Thyroid gland (tissue), 4 donors: ENCODE results near the gene EXD3. TPM values are rescaled to one million over a fixed set of nuclear protein-coding genes. Genes with fewer than 3 reads are reported as not detected.

Experiments used
- DNase-seq, 2 donors: peaks; one replicate each; pipeline ENCODE4 v3.0.0-alpha.2; 2019
- H3K27ac ChIP-seq, 3 donors: fragments of 200-600 bp; sonication (generic); 1 replicate in 2 of 3; 2 replicates in 1 of 3; pipeline ENCODE4 v1.5.1; 2016 to 2019; ENCODE audit warnings: mild to moderate bottlenecking in 1 of 3, moderate library complexity in 1 of 3
- H3K27me3 ChIP-seq: fragments of 200-600 bp; sonication (generic); one replicate; pipeline ENCODE4 v1.5.1; 2019
- H3K36me3 ChIP-seq, 2 donors: fragments of 200-600 bp; sonication (generic); one replicate each; pipeline ENCODE4 v1.5.1; 2016 to 2019
- H3K4me1 ChIP-seq, 2 donors: fragments of 200-600 bp; sonication (generic); one replicate each; pipeline ENCODE4 v1.5.1; 2017 to 2019
- H3K4me3 ChIP-seq, 3 donors: fragments of 200-600 bp; sonication (generic); replicated peaks in 1 of 3; 1 replicate in 2 of 3; 2 replicates in 1 of 3; pipeline ENCODE4 v1.5.1; 2016; ENCODE audit warnings: mild to moderate bottlenecking in 1 of 3
- H3K9me3 ChIP-seq: fragments of 200-600 bp; sonication (generic); one replicate; pipeline ENCODE4 v1.5.1; 2017
- CTCF ChIP-seq, 6 experiments: fragments of 200-600 bp in 3 of 6; fragments of 450-650 bp in 3 of 6; sonication (generic) in 3 of 6; IDR thresholded peaks; one replicate each; pipeline ENCODE4 v1.5.1; 2016 to 2019; ENCODE audit warnings: antibody characterized with exemption in 6 of 6, mild to moderate bottlenecking in 2 of 6, inconsistent platforms in 1 of 6, moderate library complexity in 1 of 6
- POLR2A ChIP-seq, 2 donors: fragments of 450-650 bp; IDR thresholded peaks; one replicate each; pipeline ENCODE4 v1.6.1; 2017; ENCODE audit warnings: antibody characterized with exemption in 2 of 2, mild to moderate bottlenecking in 2 of 2, moderate library complexity in 1 of 2
- WGBS, 2 donors: methylation state at CpG; one replicate each; pipeline ENCODE4 v1.1.5; 2017; 5-methylcytosine and 5-hydroxymethylcytosine counted together
- intact Hi-C: fragments of 100-400 bp; cut with DNase I; formaldehyde crosslinking; loops from one replicate; pipeline ENCODE4 v1.15.1; 2023
- total RNA-seq, 4 donors: library from RNA; depleted of rRNA; stranded (reverse); fragments of >200 nt; gene quantifications; one replicate each; pipeline ENCODE4 v1.2.3, GENCODE V29; 2016

EXD3 gene
- total RNA-seq, 4 donors from 2014 or later: 13.0 to 32.0 (median 26.6) TPM

GRCh38 chr9:137408651-137409405 lies 14.1 kb downstream of the EXD3 start:
- Histone ChIP-seq H3K36me3 (no peaks in the 10 kb centered on the region), H3K4me1 (peaks cover 22 to 45% of the 10 kb centered on the region in 2 donors), H3K9me3 (no peaks in the 10 kb centered on the region), H3K4me3 (no peak overlapping the region), H3K27me3 (no peaks in the 10 kb centered on the region), H3K27ac (no peak overlapping the region)
- intact Hi-C loops: loop anchor here (5.0 kb wide), 1 partner anchor 112 kb away; no protein-coding TSS in a partner anchor
- WGBS, 2 donors: 95 to 97% methylated on average over 15 to 24 of the region's 24 CpGs
- DNase-seq: no peak
- no peak for TF ChIP-seq CTCF (IDR thresholded peaks at IDR 0.05)
- TF ChIP-seq POLR2A (IDR thresholded peaks at IDR 0.05): no peak

DNA sequence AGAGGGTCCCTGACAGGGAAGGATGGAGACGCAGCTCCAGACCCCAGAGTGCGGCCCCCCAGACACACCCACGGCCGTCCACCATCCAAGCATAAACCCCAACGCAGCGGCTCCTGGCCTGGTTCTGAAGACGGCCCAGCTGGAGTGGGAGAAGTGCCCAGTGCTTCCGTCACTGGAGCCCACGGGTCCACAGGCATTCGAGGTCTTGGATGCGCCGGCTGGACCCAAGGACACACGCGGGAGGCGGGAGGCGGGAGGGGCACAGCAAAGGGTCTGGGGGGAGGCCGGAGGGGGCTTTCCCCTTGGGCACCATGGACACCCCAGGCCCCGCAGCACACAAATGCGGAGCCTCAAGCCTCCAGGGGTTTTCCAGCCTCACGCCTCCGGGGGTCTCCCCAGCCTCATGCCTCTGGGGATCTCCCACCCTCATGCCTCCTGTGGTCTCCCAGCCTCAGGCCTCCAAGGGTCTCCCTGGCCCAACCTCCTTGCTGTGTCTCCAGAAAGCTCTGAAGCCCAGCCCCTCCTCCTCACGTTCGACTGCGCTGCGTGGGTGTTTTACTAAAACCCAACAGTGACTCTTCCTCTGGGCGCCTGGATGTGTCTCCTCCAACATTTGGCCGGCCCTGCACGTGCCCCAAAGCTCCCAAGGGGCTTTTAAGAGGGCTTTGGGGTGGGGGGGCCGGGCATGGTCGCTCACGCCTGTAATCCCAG lies 15.2 kb downstream of the EXD3 start:
- H3K36me3 ChIP-seq: no peaks in the 10 kb centered on the region
- no peak overlapping the region for H3K27ac ChIP-seq
- H3K9me3 ChIP-seq: no peaks in the 10 kb centered on the region
- WGBS, 2 donors: 65 to 83% methylated on average over 12 to 24 of the region's 31 CpGs
- no peak for TF ChIP-seq POLR2A (IDR thresholded peaks at IDR 0.05)
- TF ChIP-seq CTCF (IDR thresholded peaks at IDR 0.05): no peak
- H3K4me1 ChIP-seq: peaks cover 22 to 43% of the 10 kb centered on the region in 2 donors
- H3K4me3 ChIP-seq: peak overlapping the region in 1 of 3 donors; percentile 30
- DNase-seq: no peak
- H3K27me3 ChIP-seq: no peaks in the 10 kb centered on the region
- intact Hi-C loops: loop anchor here (5.0 kb wide), 1 partner anchor 110 kb away; no protein-coding TSS in a partner anchor

DNA sequence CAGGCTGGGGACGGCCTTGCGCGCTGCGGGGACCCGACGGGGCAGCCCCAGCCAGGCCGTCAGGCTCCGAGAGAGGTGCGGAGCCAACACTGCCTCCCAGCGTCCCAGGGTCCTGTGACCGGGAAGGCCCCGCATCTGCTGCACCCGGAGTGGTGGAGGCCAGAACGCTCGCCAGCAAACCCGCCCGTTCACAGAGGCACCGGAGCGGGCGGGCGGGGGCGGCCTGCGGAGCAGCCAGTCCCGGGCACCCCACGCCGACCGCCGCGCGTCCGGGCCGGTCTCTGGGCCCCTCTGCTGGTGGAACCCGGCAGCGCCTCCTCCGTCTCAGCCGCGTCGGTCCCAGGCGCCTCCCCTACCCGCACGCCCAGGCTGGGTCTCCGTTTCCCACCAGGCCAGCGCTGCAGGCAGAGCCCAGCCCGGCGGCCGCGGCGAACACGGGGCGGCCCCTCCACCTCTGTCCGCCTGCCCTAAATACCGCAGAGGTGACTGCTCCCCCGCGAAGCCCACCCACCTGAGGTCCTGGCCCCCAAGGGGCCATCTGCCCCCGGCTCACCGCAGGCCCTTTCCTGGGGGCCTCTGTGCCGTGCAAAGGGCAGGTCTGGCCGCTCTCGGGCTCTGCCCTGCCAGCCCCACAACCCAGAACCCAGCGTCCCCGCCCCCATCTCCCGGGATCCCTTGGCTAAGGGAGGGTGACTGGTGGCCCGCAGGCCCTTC lies 15.9 kb downstream of the EXD3 start:
- H3K36me3 ChIP-seq: no peaks in the 10 kb centered on the region
- DNase-seq: peak; percentile 65 to 70
- WGBS, 2 donors: 0 to 30% methylated on average over 2 to 7 of the region's 63 CpGs

GRCh38 chr9:137406085-137406760 lies 16.7 kb downstream of the EXD3 start:
- WGBS, 2 donors: 62 to 63% methylated on average over 12 to 15 of the region's 20 CpGs
- H3K27ac ChIP-seq: no peak overlapping the region

More for the DNA sequence above, 15.9 kb downstream of the EXD3 start:
- Histone ChIP-seq H3K27ac (no peak overlapping the region), H3K27me3 (no peaks in the 10 kb centered on the region), H3K9me3 (no peaks in the 10 kb centered on the region), H3K4me1 (peaks cover 22 to 36% of the 10 kb centered on the region in 2 donors), H3K4me3 (peak overlapping the region in 2 of 3 donors; percentile 13 to 30)
- peak; percentile 42 to 89 (median 78) for TF ChIP-seq CTCF (IDR thresholded peaks at IDR 0.05)
- no peak for TF ChIP-seq POLR2A (IDR thresholded peaks at IDR 0.05)
- intact Hi-C loops: loop anchor here (5.0 kb wide), 1 partner anchor 110 kb away; no protein-coding TSS in a partner anchor

More at GRCh38 chr9:137406085-137406760, 16.7 kb downstream of the EXD3 start:
- no peak for TF ChIP-seq POLR2A (IDR thresholded peaks at IDR 0.05)
- TF ChIP-seq CTCF (IDR thresholded peaks at IDR 0.05): no peak
- Histone ChIP-seq H3K36me3 (no peaks in the 10 kb centered on the region), H3K4me1 (peaks cover 18 to 28% of the 10 kb centered on the region in 2 donors), H3K4me3 (peak overlapping the region in 1 of 3 donors; percentile 30), H3K9me3 (no peaks in the 10 kb centered on the region), H3K27me3 (no peaks in the 10 kb centered on the region)
- no peak for DNase-seq
- intact Hi-C loops: loop anchor here (5.0 kb wide), 1 partner anchor 109 kb away; no protein-coding TSS in a partner anchor
